Activated CD4-positive, alpha-beta T cell treated with anti-CD3 and anti-CD28 coated beads for 36 hours (primary cell): ENCODE measurements around the gene PPP6C. TPM values are rescaled to one million over a fixed set of nuclear protein-coding genes. Genes with fewer than 3 reads are reported as not detected.

Experiments
- ATAC-seq: fragments of 200-7000 bp; cut with Tn5 transposase; one replicate; pipeline ENCODE4 v1.10.0; 2021; ENCODE audit warnings: mild to moderate bottlenecking, moderate library complexity
- CTCF ChIA-PET: fragments of 350-600 bp; sonication (Branson Sonifier 250); formaldehyde crosslinking; loops from one replicate; lab custom pipeline; 2021; ENCODE audit warnings: antibody characterized with exemption; lab: Charles Lee
- POLR2A ChIA-PET: fragments of 350-600 bp; sonication (Branson Sonifier 250); formaldehyde crosslinking; loops from one replicate; lab custom pipeline; 2021; ENCODE audit warnings: antibody characterized with exemption, inconsistent platforms; lab: Charles Lee
- DNase-seq: peaks from one replicate; pipeline ENCODE4 v3.0.0-alpha.2; 2020
- H3K27ac Mint-ChIP-seq: one replicate; pipeline ENCODE4 v1.8.0; 2021; ENCODE audit warnings: mixed read lengths
- H3K27me3 Mint-ChIP-seq: one replicate; pipeline ENCODE4 v1.8.0; 2021; ENCODE audit warnings: mixed read lengths
- H3K36me3 Mint-ChIP-seq: one replicate; pipeline ENCODE4 v1.8.0; 2021; ENCODE audit warnings: low read depth, mixed read lengths
- H3K4me1 Mint-ChIP-seq: one replicate; pipeline ENCODE4 v1.8.0; 2021; ENCODE audit warnings: mixed read lengths
- H3K4me3 Mint-ChIP-seq: one replicate; pipeline ENCODE4 v1.8.0; 2021; ENCODE audit warnings: mild to moderate bottlenecking, moderate library complexity, mixed read lengths
- H3K9me3 Mint-ChIP-seq: one replicate; pipeline ENCODE4 v1.8.0; 2021; ENCODE audit warnings: low read depth, mixed read lengths
- intact Hi-C, 2 experiments: fragments of 100-400 bp; cut with DNase I in 1 of 2; cut with micrococcal nuclease in 1 of 2; formaldehyde crosslinking; loops; one replicate each; pipeline versions ENCODE4 v1.14.2 to v1.15.1; 2022 to 2024; cut with DNase I, micrococcal nuclease
- total RNA-seq, 2 experiments: library from RNA; stranded (reverse); gene quantifications; one replicate each; pipeline ENCODE4 v1.2.3, GENCODE V29; 2021

PPP6C gene
- total RNA-seq, 2 experiments from 2014 or later: 35.1 to 47.3 TPM

GRCh38 chr9:125142560-125143376 is 46.8 kb downstream of the PPP6C start:
- ChIA-PET CTCF (interaction anchor here (0.6 to 1.6 kb wide), 8 partner anchors 9 to 289 kb away, joined by 3 to 6 read pairs (median 3); partner anchors contain the start of genes GOLGA1 and HSPA5), POLR2A (interaction anchor here (0.6 kb wide), 2 partner anchors 42 to 107 kb away, joined by 3 to 6 read pairs; no protein-coding TSS in a partner anchor)
- no peaks in the 10 kb centered on the region for H3K27me3 Mint-ChIP-seq
- peak overlapping the region; percentile 83 for H3K4me3 Mint-ChIP-seq
- no peaks in the 10 kb centered on the region for H3K9me3 Mint-ChIP-seq
- peak; percentile 28 for DNase-seq
- H3K36me3 Mint-ChIP-seq: peaks cover 10% of the 10 kb centered on the region
- intact Hi-C loops: loop anchor here (1.0 to 5.0 kb wide), 15 partner anchors 9 to 727 kb away; partner anchors contain the start of genes GOLGA1 (in 2 of the 2), NR6A1 (in 2 of the 2), ARPC5L (in 1 of the 2) and HSPA5 (in 1 of the 2)
- H3K27ac Mint-ChIP-seq: peak overlapping the region; percentile 69
- ATAC-seq: peak; percentile 18
- peaks cover 35% of the 10 kb centered on the region for H3K4me1 Mint-ChIP-seq

- Mint-ChIP-seq H3K4me3 (peak overlapping the region; percentile 83), H3K4me1 (peaks cover 32% of the 10 kb centered on the region), H3K27me3 (no peaks in the 10 kb centered on the region), H3K9me3 (no peaks in the 10 kb centered on the region), H3K36me3 (peaks cover 11% of the 10 kb centered on the region), H3K27ac (no peak overlapping the region)
- CTCF ChIA-PET: interaction anchor here (0.6 to 2.1 kb wide), 5 partner anchors 10 to 285 kb away, joined by 3 to 7 read pairs (median 3); partner anchors contain the start of gene HSPA5
- POLR2A ChIA-PET: interaction anchor here (0.6 kb wide), 1 partner anchor 9 kb away, joined by 5 read pairs; no protein-coding TSS in a partner anchor
- ATAC-seq: no peak
- intact Hi-C loops: loop anchor here in 1 of 2 experiments (2.0 to 5.0 kb wide), 3 partner anchors 15 to 369 kb away; partner anchors contain the start of gene NR6A1
- no peak for DNase-seq
Observed at GRCh38 chr9:125141751-125142150, 47.9 kb downstream of the PPP6C start.

GRCh38 chr9:125141251-125141650 is 48.4 kb downstream of the PPP6C start:
- DNase-seq: no peak
- intact Hi-C loops: loop anchor here in 1 of 2 experiments (5.0 kb wide), 2 partner anchors 269 to 369 kb away; partner anchors contain the start of gene NR6A1
- ATAC-seq: no peak
- Mint-ChIP-seq H3K27ac (no peak overlapping the region), H3K9me3 (no peaks in the 10 kb centered on the region), H3K4me3 (no peak overlapping the region), H3K4me1 (peaks cover 30% of the 10 kb centered on the region), H3K27me3 (no peaks in the 10 kb centered on the region), H3K36me3 (peaks cover 11% of the 10 kb centered on the region)
- CTCF ChIA-PET: interaction anchor here (0.6 to 2.1 kb wide), 2 partner anchors 10 to 361 kb away, joined by 3 to 7 read pairs; no protein-coding TSS in a partner anchor
- POLR2A ChIA-PET: interaction anchor here (0.6 kb wide), 1 partner anchor 9 kb away, joined by 5 read pairs; no protein-coding TSS in a partner anchor

- intact Hi-C loops: loop anchor here in 1 of 2 experiments (5.0 kb wide), 2 partner anchors 268 to 368 kb away; partner anchors contain the start of gene NR6A1
- H3K4me1 Mint-ChIP-seq: peaks cover 27% of the 10 kb centered on the region
Observed at GRCh38 chr9:125140576-125140975, 49.0 kb downstream of the PPP6C start.

GRCh38 chr9:125137200-125137599 is 52.4 kb downstream of the PPP6C start:
- no peaks in the 10 kb centered on the region for H3K27me3 Mint-ChIP-seq
- ATAC-seq (no peak), DNase-seq (no peak)
- CTCF ChIA-PET: no interaction called here
- H3K4me3 Mint-ChIP-seq: no peak overlapping the region
- H3K36me3 Mint-ChIP-seq: peaks cover 21% of the 10 kb centered on the region
- POLR2A ChIA-PET: no interaction called here
- no peak overlapping the region for H3K27ac Mint-ChIP-seq
- H3K9me3 Mint-ChIP-seq: peaks cover 5% of the 10 kb centered on the region
- intact Hi-C loops: no loop called here
- peaks cover 45% of the 10 kb centered on the region for H3K4me1 Mint-ChIP-seq

More at GRCh38 chr9:125140576-125140975, 49.0 kb downstream of the PPP6C start:
- H3K36me3 Mint-ChIP-seq: peaks cover 11% of the 10 kb centered on the region
- H3K9me3 Mint-ChIP-seq: no peaks in the 10 kb centered on the region
- no peak for ATAC-seq
- ChIA-PET POLR2A (no interaction called here), CTCF (interaction anchor here (0.5 to 2.1 kb wide), 4 partner anchors 9 to 360 kb away, joined by 3 to 7 read pairs (median 3); no protein-coding TSS in a partner anchor)
- H3K4me3 Mint-ChIP-seq: no peak overlapping the region
- no peaks in the 10 kb centered on the region for H3K27me3 Mint-ChIP-seq
- H3K27ac Mint-ChIP-seq: no peak overlapping the region
- DNase-seq: no peak

GRCh38 chr9:125134976-125135375 is 54.6 kb downstream of the PPP6C start:
- peaks cover 17% of the 10 kb centered on the region for H3K36me3 Mint-ChIP-seq
- peaks cover 40% of the 10 kb centered on the region for H3K4me1 Mint-ChIP-seq
- intact Hi-C loops: no loop called here
- ChIA-PET POLR2A (interaction anchor here (0.6 kb wide), 1 partner anchor 409 kb away, joined by 4 read pairs; no protein-coding TSS in a partner anchor), CTCF (interaction anchor here (1.4 to 1.7 kb wide), 2 partner anchors 8 kb away, joined by 3 to 6 read pairs; partner anchors contain the start of gene SCAI)
- H3K27ac Mint-ChIP-seq: no peak overlapping the region
- H3K27me3 Mint-ChIP-seq: no peaks in the 10 kb centered on the region
- peaks cover 5% of the 10 kb centered on the region for H3K9me3 Mint-ChIP-seq
- ATAC-seq: no peak
- DNase-seq: no peak
- H3K4me3 Mint-ChIP-seq: no peak overlapping the region

GRCh38 chr9:125133403-125134329 is 55.9 kb downstream of the PPP6C start:
- peak; percentile 29 for DNase-seq
- intact Hi-C loops: loop anchor here in 1 of 2 experiments (1.0 kb wide), 1 partner anchor 10 kb away; the partner anchor contains the start of gene SCAI
- POLR2A ChIA-PET: interaction anchor here (0.5 to 0.9 kb wide), 4 partner anchors 13 to 337 kb away, joined by 3 to 6 read pairs (median 4); no protein-coding TSS in a partner anchor
- H3K9me3 Mint-ChIP-seq: peaks cover 5% of the 10 kb centered on the region
- ATAC-seq: peak; percentile 84
- H3K36me3 Mint-ChIP-seq: peaks cover 14% of the 10 kb centered on the region
- no peaks in the 10 kb centered on the region for H3K27me3 Mint-ChIP-seq
- H3K4me1 Mint-ChIP-seq: peaks cover 35% of the 10 kb centered on the region
- CTCF ChIA-PET: interaction anchor here (0.6 to 1.7 kb wide), 2 partner anchors 9 to 108 kb away, joined by 6 to 7 read pairs; partner anchors contain the start of genes HSPA5 and SCAI
- H3K27ac Mint-ChIP-seq: peak overlapping the region; percentile 95
- peak overlapping the region; percentile 13 for H3K4me3 Mint-ChIP-seq

- intact Hi-C loops: no loop called here
- no peak overlapping the region for H3K4me3 Mint-ChIP-seq
- H3K4me1 Mint-ChIP-seq: peaks cover 41% of the 10 kb centered on the region
- ChIA-PET CTCF (interaction anchor here (0.9 to 1.1 kb wide), 3 partner anchors 9 to 12 kb away, joined by 3 to 7 read pairs (median 4); partner anchors contain the start of gene SCAI), POLR2A (interaction anchor here (0.7 kb wide), 1 partner anchor 262 kb away, joined by 3 read pairs; no protein-coding TSS in a partner anchor)
- H3K27ac Mint-ChIP-seq: no peak overlapping the region
- peaks cover 11% of the 10 kb centered on the region for H3K36me3 Mint-ChIP-seq
- no peak for DNase-seq
- no peak for ATAC-seq
- no peaks in the 10 kb centered on the region for H3K27me3 Mint-ChIP-seq
- H3K9me3 Mint-ChIP-seq: peaks cover 5% of the 10 kb centered on the region
Observed at GRCh38 chr9:125131778-125132177, 57.8 kb downstream of the PPP6C start.

- H3K9me3 Mint-ChIP-seq: no peaks in the 10 kb centered on the region
- DNase-seq (peak; percentile 90), ATAC-seq (peak; percentile 95)
- POLR2A ChIA-PET: interaction anchor here (0.6 to 0.7 kb wide), 3 partner anchors 111 to 350 kb away, joined by 3 to 9 read pairs (median 4); partner anchors contain the start of gene OLFML2A
- H3K4me3 Mint-ChIP-seq: peak overlapping the region; percentile 64
- H3K36me3 Mint-ChIP-seq: peaks cover 12% of the 10 kb centered on the region
- intact Hi-C loops: loop anchor here in 1 of 2 experiments (2.0 kb wide), 1 partner anchor 17 kb away; the partner anchor contains the start of gene SCAI
- peaks cover 34% of the 10 kb centered on the region for H3K4me1 Mint-ChIP-seq
- CTCF ChIA-PET: interaction anchor here (0.7 to 1.3 kb wide), 6 partner anchors 9 to 149 kb away, joined by 3 to 6 read pairs (median 3); no protein-coding TSS in a partner anchor
- peak overlapping the region; percentile 100 for H3K27ac Mint-ChIP-seq
- no peaks in the 10 kb centered on the region for H3K27me3 Mint-ChIP-seq
Observed at GRCh38 chr9:125126019-125126746, 63.4 kb downstream of the PPP6C start.
